ENCODE results near the gene CCNYL1. TPM values are rescaled to one million over a fixed set of nuclear protein-coding genes. Genes with fewer than 3 reads are reported as not detected.
"Not testable (repeated sequence)": the region's sequence is repeated elsewhere in the genome, so short reads cannot be mapped to it uniquely, and the experiment has no call there.

Gene CCNYL1
- total RNA-seq, 1 donor from 2014 or later = 10.2 TPM

GRCh38 chr2:207758025-207758424 is 46.6 kb downstream of the CCNYL1 start:
- DNase-seq (ENCODE audit: missing footprints) = no peak
- intact Hi-C loops (cut with DNase I) = no loop called here
- no peak for ATAC-seq

- no peak for DNase-seq (ENCODE audit: missing footprints)
- intact Hi-C loops (cut with DNase I) = no loop called here
- ATAC-seq = no peak
Observed at GRCh38 chr2:207759890-207760289, 48.5 kb downstream of the CCNYL1 start.

GRCh38 chr2:207760453-207760852 is 49.0 kb downstream of the CCNYL1 start:
- intact Hi-C loops (cut with DNase I) = no loop called here
- DNase-seq (ENCODE audit: missing footprints) (no peak), ATAC-seq (no peak)

GRCh38 chr2:207761426-207761825 is 50.0 kb downstream of the CCNYL1 start:
- DNase-seq (ENCODE audit: missing footprints); intact Hi-C loops (cut with DNase I); ATAC-seq: not testable (repeated sequence)

- ATAC-seq = no peak
- DNase-seq (ENCODE audit: missing footprints) = no peak
- intact Hi-C loops (cut with DNase I) = no loop called here
Observed at GRCh38 chr2:207762146-207762545, 50.7 kb downstream of the CCNYL1 start.

GRCh38 chr2:207763303-207763917 is 52.0 kb downstream of the CCNYL1 start:
- no peak for DNase-seq (ENCODE audit: missing footprints)

GRCh38 chr2:207764096-207764630 is 52.7 kb downstream of the CCNYL1 start:
- intact Hi-C loops (cut with DNase I) = no loop called here
- DNase-seq (ENCODE audit: missing footprints) (no peak), ATAC-seq (no peak)

More at GRCh38 chr2:207763303-207763917, 52.0 kb downstream of the CCNYL1 start:
- intact Hi-C loops (cut with DNase I) = no loop called here
- ATAC-seq = no peak

GRCh38 chr2:207765547-207765946 is 54.1 kb downstream of the CCNYL1 start:
- no peak for ATAC-seq
- intact Hi-C loops (cut with DNase I) = loop anchor here (5.0 kb wide), 1 partner anchor 267 kb away; no protein-coding TSS in a partner anchor
- DNase-seq (ENCODE audit: missing footprints) = no peak

- ATAC-seq (no peak), DNase-seq (ENCODE audit: missing footprints) (no peak)
- intact Hi-C loops (cut with DNase I) = loop anchor here (5.0 kb wide), 1 partner anchor 266 kb away; no protein-coding TSS in a partner anchor
Observed at GRCh38 chr2:207766041-207766551, 54.7 kb downstream of the CCNYL1 start.

GRCh38 chr2:207766697-207767460 is 55.4 kb downstream of the CCNYL1 start:
- DNase-seq (ENCODE audit: missing footprints) (no peak), ATAC-seq (no peak)
- intact Hi-C loops (cut with DNase I) = loop anchor here (5.0 kb wide), 1 partner anchor 265 kb away; no protein-coding TSS in a partner anchor

GRCh38 chr2:207767461-207768167 is 56.2 kb downstream of the CCNYL1 start:
- intact Hi-C loops (cut with DNase I) = loop anchor here (2.0 to 5.0 kb wide), 2 partner anchors 205 to 265 kb away; no protein-coding TSS in a partner anchor
- no peak for ATAC-seq
- peak; percentile 81 for DNase-seq (ENCODE audit: missing footprints)

GRCh38 chr2:207768168-207768865 is 56.9 kb downstream of the CCNYL1 start:
- peak; percentile 84 for DNase-seq (ENCODE audit: missing footprints)
- no peak for ATAC-seq
- intact Hi-C loops (cut with DNase I) = loop anchor here (2.0 to 5.0 kb wide), 2 partner anchors 204 to 264 kb away; no protein-coding TSS in a partner anchor

- DNase-seq (ENCODE audit: missing footprints) = no peak
- no peak for ATAC-seq
- intact Hi-C loops (cut with DNase I) = loop anchor here (2.0 to 5.0 kb wide), 2 partner anchors 204 to 263 kb away; no protein-coding TSS in a partner anchor
Observed at GRCh38 chr2:207768866-207769596, 57.6 kb downstream of the CCNYL1 start.

- intact Hi-C loops (cut with DNase I) = loop anchor here (5.0 kb wide), 2 partner anchors 51 to 66 kb away; no protein-coding TSS in a partner anchor
- no peak for ATAC-seq
- DNase-seq (ENCODE audit: missing footprints) = no peak
Observed at GRCh38 chr2:207770602-207771404, 59.4 kb downstream of the CCNYL1 start.

GRCh38 chr2:207771421-207771820 is 60.0 kb downstream of the CCNYL1 start:
- ATAC-seq = no peak
- intact Hi-C loops (cut with DNase I) = loop anchor here (5.0 kb wide), 2 partner anchors 51 to 66 kb away; no protein-coding TSS in a partner anchor
- DNase-seq (ENCODE audit: missing footprints) = no peak

GRCh38 chr2:207772081-207772843 is 60.8 kb downstream of the CCNYL1 start:
- no peak for DNase-seq (ENCODE audit: missing footprints)
- ATAC-seq = no peak
- intact Hi-C loops (cut with DNase I) = loop anchor here (5.0 kb wide), 2 partner anchors 50 to 65 kb away; no protein-coding TSS in a partner anchor
